ENCODE results near the gene KLHDC8A.

KLHDC8A gene

DNA sequence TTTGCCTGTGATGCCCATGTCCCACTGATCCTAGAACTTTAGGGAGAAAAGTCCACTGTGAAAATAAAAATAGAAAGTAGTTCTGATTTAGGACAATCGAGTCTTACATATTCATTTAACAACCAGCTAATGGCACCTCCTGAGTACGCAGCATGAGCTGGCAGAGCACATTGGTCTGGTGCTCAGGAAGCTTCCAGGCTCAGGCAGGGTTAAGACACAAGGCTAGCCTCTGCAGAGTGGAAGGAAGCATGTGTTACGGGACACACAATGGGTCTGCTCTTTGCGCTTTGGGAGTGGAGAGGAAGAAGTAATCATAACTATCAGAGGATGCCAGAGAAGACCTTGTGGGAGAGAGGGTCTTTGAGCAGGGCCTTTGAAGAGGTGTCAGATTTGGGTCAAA lies 4.2 kb upstream of the KLHDC8A start:
- Histone ChIP-seq H3K4me3 (no peak overlapping the region), H3K4me1 (peaks cover 31% of the 10 kb centered on the region), H3K9me3 (no peaks in the 10 kb centered on the region), H3K36me3 (replicated peaks) (no peaks in the 10 kb centered on the region), H3K27me3 (ENCODE audit: low read depth) (no peaks in the 10 kb centered on the region)
- in situ Hi-C loops (cut with MboI; ENCODE audit: low sequenced_read_pairs): no loop called here
- no peak for DNase-seq (ENCODE audit: low spot score in 2 of 2)

DNA sequence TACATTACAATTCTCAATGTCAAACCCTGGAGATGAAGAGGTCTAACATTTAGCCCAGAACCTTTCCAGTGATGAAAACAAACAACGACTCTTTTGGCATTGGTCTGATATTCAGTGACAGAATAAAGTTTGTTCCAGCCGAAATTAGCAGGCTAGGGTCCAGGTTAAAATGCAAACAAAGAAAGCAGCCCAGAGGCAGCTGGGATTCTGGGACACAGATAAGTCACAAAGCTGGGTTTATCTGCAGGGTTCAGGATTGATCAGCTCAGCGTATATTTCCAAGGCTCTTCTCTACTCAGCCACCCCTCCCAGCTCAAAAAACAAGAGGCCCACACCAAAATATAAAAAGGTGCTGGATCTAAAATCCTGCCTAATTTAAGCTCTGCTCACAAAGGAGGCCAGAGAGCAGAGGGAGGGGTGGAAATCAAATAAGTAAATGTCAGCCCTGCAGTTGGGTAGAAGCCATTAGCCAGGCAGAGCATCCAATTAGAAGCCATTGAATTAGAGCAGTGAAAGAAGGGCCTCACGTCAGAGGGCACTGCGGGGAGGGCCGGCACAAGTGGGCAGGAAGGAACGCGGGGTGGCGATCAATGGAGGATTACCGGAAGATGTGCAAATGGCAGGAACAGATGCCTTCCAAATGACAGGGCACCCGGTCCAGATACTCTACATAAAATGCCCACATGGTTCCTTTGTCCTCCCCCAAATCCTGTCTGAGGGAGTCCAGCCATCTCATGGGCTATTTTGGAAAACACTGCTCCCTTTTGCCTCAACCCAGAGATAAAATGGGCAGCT lies 3.2 kb upstream of the KLHDC8A start:
- DNase-seq (ENCODE audit: low spot score in 2 of 2): no peak
- Histone ChIP-seq H3K4me1 (peaks cover 32% of the 10 kb centered on the region), H3K36me3 (replicated peaks) (no peaks in the 10 kb centered on the region), H3K27me3 (ENCODE audit: low read depth) (no peaks in the 10 kb centered on the region), H3K9me3 (no peaks in the 10 kb centered on the region), H3K4me3 (no peak overlapping the region)
- in situ Hi-C loops (cut with MboI; ENCODE audit: low sequenced_read_pairs): no loop called here

DNA sequence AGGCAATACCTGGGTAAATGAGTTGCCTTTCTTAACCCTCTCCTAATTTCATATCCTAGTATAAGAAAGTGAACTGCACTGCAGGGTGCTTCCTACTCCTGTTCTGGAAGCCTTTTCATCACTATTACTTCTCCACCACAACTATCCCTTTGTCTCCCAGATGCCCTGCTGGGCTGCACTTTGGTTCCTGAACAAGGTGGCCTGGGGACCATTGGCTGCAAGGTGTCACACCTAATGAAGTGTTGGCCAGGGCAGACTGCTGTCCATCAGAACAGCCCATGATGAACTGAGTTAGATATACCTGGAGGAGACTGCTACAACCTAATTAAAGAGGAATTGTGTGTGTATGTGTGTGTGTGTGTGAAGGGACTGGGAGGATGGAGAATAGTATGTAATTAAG lies 1.9 kb upstream of the KLHDC8A start:
- H3K27me3 ChIP-seq (ENCODE audit: low read depth): no peaks in the 10 kb centered on the region
- H3K4me3 ChIP-seq: no peak overlapping the region
- H3K4me1 ChIP-seq: peaks cover 46% of the 10 kb centered on the region
- H3K9me3 ChIP-seq: no peaks in the 10 kb centered on the region
- no peak for DNase-seq (ENCODE audit: low spot score in 2 of 2)
- no peaks in the 10 kb centered on the region for H3K36me3 ChIP-seq (replicated peaks)
- in situ Hi-C loops (cut with MboI; ENCODE audit: low sequenced_read_pairs): no loop called here

DNA sequence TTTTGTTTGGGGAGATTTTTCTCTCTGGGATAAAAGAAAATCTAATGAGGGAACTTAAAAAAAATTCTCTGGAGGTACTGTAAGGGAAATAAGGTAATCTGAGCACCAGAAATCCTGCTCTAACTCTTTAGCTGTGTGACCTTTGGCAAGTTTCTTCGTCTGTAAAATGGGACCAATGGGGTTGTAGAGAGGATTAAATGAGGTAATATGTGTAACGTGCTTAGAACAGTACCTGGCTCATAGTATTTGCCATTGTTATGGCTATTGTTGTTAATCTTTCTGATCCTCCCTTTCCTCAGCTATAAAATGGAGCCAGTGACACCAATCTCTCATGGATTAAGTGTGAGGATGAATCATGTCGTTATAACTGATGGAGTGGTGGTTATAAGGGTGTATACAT lies 845 bp upstream of the KLHDC8A start:
- Histone ChIP-seq H3K9me3 (no peaks in the 10 kb centered on the region), H3K27me3 (ENCODE audit: low read depth) (no peaks in the 10 kb centered on the region), H3K36me3 (replicated peaks) (no peaks in the 10 kb centered on the region), H3K4me3 (no peak overlapping the region), H3K4me1 (peaks cover 56% of the 10 kb centered on the region)
- in situ Hi-C loops (cut with MboI; ENCODE audit: low sequenced_read_pairs): no loop called here
- DNase-seq (ENCODE audit: low spot score in 2 of 2): no peak

DNA sequence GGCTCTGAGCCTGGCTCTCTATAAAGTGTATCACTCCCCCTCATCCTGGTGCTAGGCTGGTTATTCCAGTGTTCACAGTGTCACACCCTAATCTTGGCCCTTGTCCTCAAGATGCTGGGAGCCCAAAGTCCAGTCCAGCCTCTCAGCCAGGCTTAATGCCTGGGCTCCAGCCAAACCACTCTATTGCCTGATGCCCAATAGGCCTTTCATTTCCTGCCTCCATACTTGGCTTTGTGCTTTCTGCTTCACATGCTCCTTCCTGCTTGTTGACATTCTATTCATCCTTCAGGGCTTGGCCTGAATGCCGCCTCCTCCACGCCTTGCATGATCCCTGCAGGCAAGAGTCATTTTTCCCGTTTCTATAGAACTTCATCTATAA lies 1.7 kb downstream of the KLHDC8A start:
- in situ Hi-C loops (cut with MboI; ENCODE audit: low sequenced_read_pairs): no loop called here
- Histone ChIP-seq H3K9me3 (no peaks in the 10 kb centered on the region), H3K4me3 (no peak overlapping the region), H3K27me3 (ENCODE audit: low read depth) (no peaks in the 10 kb centered on the region), H3K36me3 (replicated peaks) (no peaks in the 10 kb centered on the region), H3K4me1 (peaks cover 72% of the 10 kb centered on the region)
- DNase-seq (ENCODE audit: low spot score in 2 of 2): peak; percentile 88 to 98

DNA sequence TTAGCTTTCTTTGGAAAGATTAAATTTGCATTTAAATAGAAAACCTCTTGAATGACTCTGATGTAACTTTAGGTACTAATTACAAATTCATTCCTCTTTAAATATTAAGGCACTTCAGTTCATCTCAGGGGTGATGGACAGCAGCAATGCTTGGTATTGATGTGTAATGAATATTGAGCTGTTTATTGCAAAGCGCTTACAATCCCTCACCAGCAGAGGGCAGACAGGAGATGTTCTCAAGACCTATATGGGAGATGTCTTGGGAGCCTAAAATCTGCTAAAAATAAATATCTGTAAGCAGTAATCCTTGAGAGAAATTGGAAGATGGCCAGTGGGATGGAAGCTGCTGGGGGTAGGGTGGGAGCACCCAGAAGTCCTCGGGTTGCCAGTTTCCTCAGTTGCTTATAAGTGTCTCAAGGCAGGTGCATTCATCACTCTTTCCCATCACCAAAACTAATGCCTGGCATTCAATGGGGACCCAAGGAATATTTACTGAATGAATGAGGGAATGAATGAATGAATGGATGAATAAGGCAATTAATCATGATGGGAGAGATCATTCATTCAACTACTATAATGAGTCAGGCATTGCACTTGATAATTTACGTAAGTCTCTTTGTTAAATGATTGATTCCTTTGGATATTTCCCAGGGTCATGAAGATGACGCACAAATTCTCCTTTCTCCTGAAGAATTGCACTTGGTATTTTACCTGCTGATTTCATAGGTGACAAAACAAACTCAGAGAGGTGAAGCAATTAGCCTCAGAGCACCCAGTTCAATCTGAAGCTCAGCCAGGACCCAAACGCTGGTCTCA lies 2.3 kb downstream of the KLHDC8A start:
- peak; percentile 70 to 86 for DNase-seq (ENCODE audit: low spot score in 2 of 2)
- Histone ChIP-seq H3K4me1 (peaks cover 70% of the 10 kb centered on the region), H3K9me3 (no peaks in the 10 kb centered on the region), H3K36me3 (replicated peaks) (no peaks in the 10 kb centered on the region), H3K4me3 (no peak overlapping the region), H3K27me3 (ENCODE audit: low read depth) (no peaks in the 10 kb centered on the region)
- in situ Hi-C loops (cut with MboI; ENCODE audit: low sequenced_read_pairs): no loop called here

DNA sequence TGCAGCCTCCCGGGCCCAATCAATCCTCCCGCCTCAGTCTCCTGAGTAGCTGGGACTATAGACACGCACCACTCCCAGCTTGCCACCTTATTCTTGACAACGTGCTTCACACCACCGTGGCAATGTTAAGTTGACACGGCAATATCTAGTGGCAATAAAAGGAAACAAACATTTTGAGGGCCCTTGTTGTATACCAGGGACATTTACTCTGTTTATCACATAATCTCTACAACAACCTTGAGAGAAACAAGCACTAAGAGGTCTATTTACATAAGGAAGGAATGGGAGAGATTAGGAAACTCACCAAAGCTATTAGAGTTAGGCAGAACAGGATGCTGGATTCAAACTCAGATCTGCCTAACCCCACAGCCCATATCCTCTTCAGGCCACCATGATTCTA lies 3.1 kb downstream of the KLHDC8A start:
- Histone ChIP-seq H3K4me3 (no peak overlapping the region), H3K27me3 (ENCODE audit: low read depth) (no peaks in the 10 kb centered on the region), H3K4me1 (peaks cover 70% of the 10 kb centered on the region), H3K36me3 (replicated peaks) (no peaks in the 10 kb centered on the region), H3K9me3 (no peaks in the 10 kb centered on the region)
- in situ Hi-C loops (cut with MboI; ENCODE audit: low sequenced_read_pairs): no loop called here
- no peak for DNase-seq (ENCODE audit: low spot score in 2 of 2)

DNA sequence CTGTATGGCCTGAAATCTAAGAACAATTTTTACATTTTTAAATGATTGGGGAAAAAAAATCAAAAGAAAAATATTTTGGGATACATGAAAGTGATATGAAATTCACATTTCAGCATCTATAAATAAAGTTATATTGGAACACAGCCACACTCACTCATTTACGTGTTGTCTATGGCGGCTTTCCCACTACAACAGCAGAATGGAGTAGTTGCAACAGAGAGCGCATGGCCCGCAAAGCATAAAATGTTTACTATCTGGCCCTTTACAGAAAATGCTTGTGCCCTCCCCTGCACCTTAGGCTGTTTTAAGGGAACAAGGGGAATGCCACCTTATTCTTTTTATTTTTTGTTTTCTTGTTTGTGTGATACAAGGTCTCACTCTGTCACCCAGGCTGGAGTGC lies 3.5 kb downstream of the KLHDC8A start:
- H3K4me1 ChIP-seq: peaks cover 70% of the 10 kb centered on the region
- in situ Hi-C loops (cut with MboI; ENCODE audit: low sequenced_read_pairs): no loop called here
- H3K36me3 ChIP-seq (replicated peaks): no peaks in the 10 kb centered on the region
- no peak overlapping the region for H3K4me3 ChIP-seq
- no peaks in the 10 kb centered on the region for H3K9me3 ChIP-seq
- no peak for DNase-seq (ENCODE audit: low spot score in 2 of 2)
- H3K27me3 ChIP-seq (ENCODE audit: low read depth): no peaks in the 10 kb centered on the region

DNA sequence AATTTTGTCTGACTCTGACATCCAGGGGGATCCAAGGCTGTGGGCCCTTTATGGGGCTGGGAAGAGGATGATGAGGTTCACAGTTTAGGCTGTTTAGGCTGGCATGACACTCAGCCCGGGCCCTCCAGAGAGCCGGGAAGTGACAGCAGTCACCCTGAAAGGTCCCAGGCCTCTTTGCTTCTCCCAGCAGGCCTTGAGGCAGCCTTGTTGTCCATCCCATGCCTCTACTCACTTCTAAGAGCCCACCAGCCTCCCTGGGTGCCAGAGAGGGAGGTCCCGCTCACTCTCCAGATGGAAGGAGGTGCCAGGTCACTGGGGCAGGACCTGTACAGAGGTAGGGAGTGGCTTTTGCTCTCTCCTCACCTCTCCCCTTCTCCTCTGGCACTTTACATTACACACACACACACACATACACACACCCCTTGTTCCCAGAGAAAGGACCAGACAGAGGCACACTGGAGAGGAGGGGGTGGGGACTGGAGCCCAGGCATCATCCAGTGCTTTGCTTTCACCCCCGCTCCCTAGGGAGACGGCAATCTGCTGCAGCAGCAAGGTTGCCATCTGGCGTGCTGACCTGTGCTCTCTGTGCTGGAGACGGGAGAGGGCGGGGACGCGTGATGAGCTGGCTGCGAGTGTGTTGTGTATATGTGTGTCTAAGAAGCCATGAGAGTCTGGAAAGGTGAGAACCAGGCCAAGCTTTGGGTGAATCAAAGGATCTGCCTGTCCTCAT lies 4.6 kb downstream of the KLHDC8A start:
- no peaks in the 10 kb centered on the region for H3K36me3 ChIP-seq (replicated peaks)
- DNase-seq (ENCODE audit: low spot score in 2 of 2): peak; percentile 79 to 91
- no peak overlapping the region for H3K4me3 ChIP-seq
- in situ Hi-C loops (cut with MboI; ENCODE audit: low sequenced_read_pairs): no loop called here
- no peaks in the 10 kb centered on the region for H3K9me3 ChIP-seq
- no peaks in the 10 kb centered on the region for H3K27me3 ChIP-seq (ENCODE audit: low read depth)
- peaks cover 63% of the 10 kb centered on the region for H3K4me1 ChIP-seq

DNA sequence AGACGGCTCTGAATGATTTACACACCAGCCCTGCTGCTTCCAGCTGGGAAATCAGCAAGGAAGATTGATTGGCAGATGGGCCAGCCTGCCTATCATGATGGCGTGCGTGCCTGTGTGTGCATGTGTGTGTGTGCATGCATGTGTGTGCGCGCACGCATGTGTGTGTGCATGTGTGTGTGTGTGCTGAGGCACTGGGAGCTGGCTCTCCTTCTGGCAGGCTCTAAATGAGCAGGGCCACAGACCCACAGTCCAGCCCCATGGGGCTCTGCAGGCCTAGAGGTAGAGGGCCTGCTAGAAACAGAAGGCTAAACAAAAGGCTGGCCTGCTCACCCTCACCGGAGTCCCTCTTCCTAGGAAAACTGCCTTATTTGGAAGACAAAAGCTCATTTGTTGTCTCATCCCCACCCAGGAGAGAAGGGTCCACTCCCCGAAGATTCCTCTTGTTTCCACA lies 6.0 kb downstream of the KLHDC8A start:
- H3K27me3 ChIP-seq (ENCODE audit: low read depth): no peaks in the 10 kb centered on the region
- peaks cover 49% of the 10 kb centered on the region for H3K4me1 ChIP-seq
- H3K4me3 ChIP-seq: no peak overlapping the region
- H3K9me3 ChIP-seq: no peaks in the 10 kb centered on the region
- DNase-seq (ENCODE audit: low spot score in 2 of 2): peak; percentile 66 to 76
- in situ Hi-C loops (cut with MboI; ENCODE audit: low sequenced_read_pairs): no loop called here
- H3K36me3 ChIP-seq (replicated peaks): no peaks in the 10 kb centered on the region

DNA sequence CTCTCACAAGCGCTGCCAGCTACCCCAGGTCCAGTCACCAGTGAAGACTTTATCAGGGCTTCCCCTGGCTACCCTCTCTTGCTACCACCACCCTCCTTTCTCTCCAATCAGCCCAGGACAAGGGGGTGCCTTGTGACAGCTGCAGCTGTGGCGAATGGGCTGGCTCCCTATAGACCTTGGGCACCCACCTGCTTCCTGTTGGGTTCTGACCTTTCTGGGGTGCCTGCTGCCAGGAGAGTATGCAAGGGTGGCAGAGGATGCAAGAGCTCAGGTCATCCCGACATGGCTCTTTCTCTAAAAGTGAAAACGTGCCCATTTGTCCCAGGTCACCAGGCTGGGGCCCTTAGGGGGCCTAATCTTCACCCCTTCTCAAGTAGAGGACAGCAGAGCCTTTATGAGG lies 6.6 kb downstream of the KLHDC8A start:
- Histone ChIP-seq H3K4me3 (no peak overlapping the region), H3K4me1 (peaks cover 45% of the 10 kb centered on the region)
- in situ Hi-C loops (cut with MboI; ENCODE audit: low sequenced_read_pairs): no loop called here

DNA sequence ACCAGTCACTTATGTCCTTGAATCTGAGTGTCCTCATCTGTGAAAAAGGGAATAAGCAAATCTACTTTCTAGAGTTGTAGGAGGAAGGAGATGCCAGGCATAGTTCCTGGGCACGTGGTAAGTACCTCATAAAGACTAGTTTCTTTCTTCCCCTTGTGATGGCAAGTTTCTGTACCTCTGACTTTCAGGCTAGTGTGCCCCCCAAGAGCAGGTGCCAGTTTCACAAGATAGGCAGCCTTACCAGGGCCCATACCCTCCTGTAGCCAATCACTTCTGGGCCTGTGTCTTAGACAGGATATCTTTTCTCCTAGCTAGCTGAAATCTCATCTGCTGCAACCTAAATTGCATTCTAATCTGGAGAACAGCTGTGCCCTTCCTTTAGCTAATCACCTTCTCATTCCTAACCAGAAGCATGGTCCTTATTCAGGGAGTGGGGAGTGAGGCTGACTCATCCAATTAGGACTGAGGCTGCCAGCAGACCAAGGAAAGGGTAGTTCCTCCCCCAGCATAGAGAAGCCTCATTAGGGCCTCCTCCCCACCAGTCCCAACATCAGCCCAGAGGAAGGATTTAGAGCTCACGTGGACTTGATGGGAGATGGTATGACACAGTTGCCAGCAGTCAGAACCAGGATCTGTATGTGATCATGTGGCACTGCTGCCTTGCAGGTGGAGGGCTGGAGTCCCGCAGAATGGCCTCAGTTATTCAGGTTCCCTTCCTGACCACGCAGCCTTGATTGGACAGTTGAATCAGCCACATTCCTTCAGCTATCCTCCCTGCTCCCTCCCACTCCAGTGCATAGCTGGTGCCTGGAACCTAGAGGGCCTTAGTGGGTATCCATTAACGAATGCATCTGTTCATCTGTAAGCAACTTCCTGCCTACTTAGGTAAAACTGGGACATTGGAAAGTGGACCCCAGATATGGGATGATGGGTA lies 7.9 kb downstream of the KLHDC8A start:
- Histone ChIP-seq H3K27me3 (ENCODE audit: low read depth) (no peaks in the 10 kb centered on the region), H3K4me1 (peaks cover 38% of the 10 kb centered on the region), H3K4me3 (no peak overlapping the region), H3K36me3 (replicated peaks) (no peaks in the 10 kb centered on the region), H3K9me3 (no peaks in the 10 kb centered on the region)
- in situ Hi-C loops (cut with MboI; ENCODE audit: low sequenced_read_pairs): no loop called here
- DNase-seq (ENCODE audit: low spot score in 2 of 2): no peak

More for the DNA sequence above, 6.6 kb downstream of the KLHDC8A start:
- DNase-seq (ENCODE audit: low spot score in 2 of 2): no peak
- Histone ChIP-seq H3K9me3 (no peaks in the 10 kb centered on the region), H3K27me3 (ENCODE audit: low read depth) (no peaks in the 10 kb centered on the region), H3K36me3 (replicated peaks) (no peaks in the 10 kb centered on the region)

DNA sequence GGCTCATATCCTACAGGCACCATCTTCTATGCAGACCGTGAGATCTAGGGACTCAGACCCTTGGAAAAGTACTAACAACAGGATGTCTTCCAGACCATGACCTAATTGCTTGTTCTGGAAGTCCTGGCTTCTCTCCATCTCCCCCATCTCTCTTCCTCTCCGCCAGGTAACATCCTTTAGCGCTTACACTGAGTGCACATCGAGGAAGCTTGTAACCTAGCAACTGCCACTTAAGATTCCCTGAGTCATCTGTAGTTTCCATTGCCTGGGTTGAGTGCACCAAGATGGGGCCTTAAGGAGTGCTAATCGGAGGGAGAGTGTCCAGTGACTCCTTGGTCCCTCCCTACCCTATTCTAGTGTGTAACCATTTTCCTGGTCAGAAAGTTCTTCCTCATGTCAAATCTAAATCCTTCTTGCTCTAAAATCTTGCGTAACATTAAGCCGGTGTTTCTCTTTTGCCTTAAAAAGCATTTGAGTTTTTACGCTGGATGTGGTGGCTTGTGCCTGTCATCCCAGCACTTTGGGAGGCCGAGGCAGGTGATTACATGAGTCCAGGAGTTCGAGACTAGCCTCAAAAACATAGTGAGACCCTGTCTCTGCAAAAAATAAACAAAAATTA lies 9.7 kb downstream of the KLHDC8A start:
- H3K27me3 ChIP-seq (ENCODE audit: low read depth): no peaks in the 10 kb centered on the region
- H3K4me3 ChIP-seq: no peak overlapping the region
- in situ Hi-C loops (cut with MboI; ENCODE audit: low sequenced_read_pairs): no loop called here
- H3K9me3 ChIP-seq: no peaks in the 10 kb centered on the region
- peaks cover 22% of the 10 kb centered on the region for H3K4me1 ChIP-seq
- no peak for DNase-seq (ENCODE audit: low spot score in 2 of 2)
- H3K36me3 ChIP-seq (replicated peaks): no peaks in the 10 kb centered on the region

Data from HAP-1 (cell line).